Measurements from ENCODE around the gene HEATR3. TPM values are rescaled to one million over a fixed set of nuclear protein-coding genes. Genes with fewer than 3 reads are reported as not detected.

Gene HEATR3
- total and polyA plus RNA-seq, 2 of the 8 experiments (the other 6 are each of a cell fraction or from before 2014, with no cell fraction given), result 13.0 to 29.2 TPM

- 92% methylated on average over 1 of the region's 1 CpG; no CpG with 5 or more reads in 1 of the 2 experiments for WGBS, 2 experiments (ENCODE audit: extremely low coverage in 1 of 2, insufficient coverage in 1 of 2, insufficient read length in 1 of 2, insufficient replicate concordance in 2 of 2, low coverage in 1 of 2, low lambda C conversion rate in 2 of 2, missing lambda C conversion rate in 1 of 2)
- CTCF ChIA-PET (ENCODE audit: partially characterized antibody), result interaction anchor here (0.9 to 4.8 kb wide), 9 partner anchors 14 to 257 kb away, joined by 3 to 35 read pairs (median 3); partner anchors contain the start of gene CNEP1R1
- FAIRE-seq, result no peak
- TF ChIP-seq TAF1 (IDR thresholded peaks at IDR 0.05; ENCODE audit: low read depth, low read length), result no peak
- TF ChIP-seq EP300 (IDR thresholded peaks at IDR 0.05; ENCODE audit: borderline replicate concordance in 1 of 2, low read depth in 2 of 2, low read length in 2 of 2), result no peak
- no peak for TF ChIP-seq SIN3A (conservative IDR thresholded peaks at IDR 0.05 in 1 of 2, IDR thresholded peaks at IDR 0.05 in 1 of 2; ENCODE audit: low read depth in 1 of 2, low read length in 2 of 2)
Measured at GRCh38 chr16:50069060-50069459, 3.3 kb downstream of the HEATR3 start.

More at GRCh38 chr16:50069060-50069459, 3.3 kb downstream of the HEATR3 start:
- Histone ChIP-seq H3K4me1 (replicated peaks in 1 of 4; ENCODE audit: control insufficient read depth in 3 of 4, insufficient read depth in 4 of 4, low read length in 3 of 4) (peaks cover 0 to 9% (median 3%) of the 10 kb centered on the region in 4 experiments; a peak in 5 of 7 replicates), H2BK12ac (ENCODE audit: low read depth, low read length) (no peak overlapping the region), H3K27me3 (replicated peaks in 1 of 4; ENCODE audit: control insufficient read depth in 3 of 4, extremely low read depth in 1 of 4, insufficient read depth in 3 of 4, low read length in 3 of 4) (no peaks in the 10 kb centered on the region), H3K79me2 (ENCODE audit: control insufficient read depth in 1 of 2, insufficient read depth in 2 of 2, low read length in 2 of 2) (peaks cover 0 to 18% of the 10 kb centered on the region in 2 experiments; a peak in 2 of 4 replicates), H3K4me3 (ENCODE audit: extremely low read depth in 1 of 4, insufficient read depth in 2 of 4, low read depth in 3 of 4, low read length in 4 of 4) (no peak overlapping the region), H2BK15ac (ENCODE audit: low read length) (no peak overlapping the region), H4K20me1 (replicated peaks in 1 of 2; ENCODE audit: control insufficient read depth in 1 of 2, insufficient read depth in 2 of 2, low read length in 2 of 2) (peaks cover 0 to 6% of the 10 kb centered on the region in 2 experiments), H3K27ac (ENCODE audit: low read depth, low read length) (no peak overlapping the region), H3K4ac (replicated peaks; ENCODE audit: insufficient read length, low read depth, low read length) (no peak overlapping the region), H3K23ac (ENCODE audit: insufficient read length) (no peak overlapping the region), H3K4me2 (ENCODE audit: insufficient read depth in 1 of 2, low read depth in 2 of 2, low read length in 2 of 2) (no peak overlapping the region), H4K5ac (ENCODE audit: insufficient read length, low read depth, low read length) (no peak overlapping the region), H3K14ac (ENCODE audit: insufficient read length) (no peak overlapping the region), H3K23me2 (ENCODE audit: low read depth, low read length) (peaks cover 10% of the 10 kb centered on the region), H3K9me3 (ENCODE audit: insufficient read depth in 2 of 2, low read depth in 1 of 2, low read length in 1 of 2) (no peaks in the 10 kb centered on the region), H4K8ac (ENCODE audit: extremely low read depth, insufficient read depth, low read length) (no peak overlapping the region), H4K91ac (replicated peaks; ENCODE audit: insufficient read length, low read length) (no peak overlapping the region), H3K56ac (replicated peaks; ENCODE audit: insufficient read length, low read depth, low read length) (no peak overlapping the region), H2BK5ac (ENCODE audit: low read depth, low read length) (no peak overlapping the region), H3K36me3 (ENCODE audit: control insufficient read depth in 2 of 4, insufficient read depth in 4 of 4, low read length in 3 of 4) (peaks cover 2 to 20% (median 13%) of the 10 kb centered on the region in 4 experiments; a peak in 4 of 8 replicates), H2AFZ (ENCODE audit: low read length) (no peak overlapping the region), H3K18ac (ENCODE audit: extremely low read depth, low read length) (no peak overlapping the region), H3K79me1 (ENCODE audit: low read depth, low read length) (no peaks in the 10 kb centered on the region), H2AK5ac (ENCODE audit: low read depth, low read length) (no peak overlapping the region), H3K9ac (replicated peaks in 1 of 4; ENCODE audit: extremely low read depth in 1 of 4, low read depth in 3 of 4, low read length in 3 of 4) (no peak overlapping the region), H2BK20ac (ENCODE audit: low read length) (no peak overlapping the region), H2BK120ac (replicated peaks; ENCODE audit: low read depth, low read length) (no peak overlapping the region)
- POLR2A ChIA-PET (ENCODE audit: partially characterized antibody), result no interaction called here
- DNase-seq (ENCODE audit: low read depth in 1 of 2, low spot score in 2 of 2), result no peak
